ENCODE measurements around the gene BTN2A1. TPM values are rescaled to one million over a fixed set of nuclear protein-coding genes. Genes with fewer than 3 reads are reported as not detected.

The BTN2A1 gene
- total RNA-seq, 1 experiment from 2014 or later, result 15.0 TPM

DNA sequence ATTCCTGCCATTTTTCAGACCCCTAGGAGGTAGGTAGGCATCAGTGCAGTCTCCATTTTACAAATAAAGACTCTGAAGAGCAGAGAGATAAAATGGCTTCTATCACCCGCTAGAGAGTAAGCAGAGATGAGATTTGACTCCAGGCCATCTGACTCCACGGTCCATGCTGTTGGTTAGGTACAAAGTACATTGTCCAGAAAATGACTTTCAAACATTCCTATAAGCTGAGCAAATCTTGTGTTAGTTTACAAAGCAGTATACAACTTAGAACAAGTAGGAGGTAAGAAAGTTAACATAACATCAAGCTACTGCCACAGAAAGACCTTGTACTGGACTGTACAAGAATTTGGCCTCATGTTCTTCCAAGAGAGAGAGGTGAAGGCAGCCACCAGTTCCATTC lies 57.2 kb downstream of the BTN2A1 start:
- intact Hi-C loops (cut with micrococcal nuclease; ENCODE audit: unreplicated experiment), result loop anchor here (1.0 to 2.0 kb wide), 2 partner anchors 13 to 40 kb away; no protein-coding TSS in a partner anchor
- DNase-seq, result peak; percentile 60 to 64

DNA sequence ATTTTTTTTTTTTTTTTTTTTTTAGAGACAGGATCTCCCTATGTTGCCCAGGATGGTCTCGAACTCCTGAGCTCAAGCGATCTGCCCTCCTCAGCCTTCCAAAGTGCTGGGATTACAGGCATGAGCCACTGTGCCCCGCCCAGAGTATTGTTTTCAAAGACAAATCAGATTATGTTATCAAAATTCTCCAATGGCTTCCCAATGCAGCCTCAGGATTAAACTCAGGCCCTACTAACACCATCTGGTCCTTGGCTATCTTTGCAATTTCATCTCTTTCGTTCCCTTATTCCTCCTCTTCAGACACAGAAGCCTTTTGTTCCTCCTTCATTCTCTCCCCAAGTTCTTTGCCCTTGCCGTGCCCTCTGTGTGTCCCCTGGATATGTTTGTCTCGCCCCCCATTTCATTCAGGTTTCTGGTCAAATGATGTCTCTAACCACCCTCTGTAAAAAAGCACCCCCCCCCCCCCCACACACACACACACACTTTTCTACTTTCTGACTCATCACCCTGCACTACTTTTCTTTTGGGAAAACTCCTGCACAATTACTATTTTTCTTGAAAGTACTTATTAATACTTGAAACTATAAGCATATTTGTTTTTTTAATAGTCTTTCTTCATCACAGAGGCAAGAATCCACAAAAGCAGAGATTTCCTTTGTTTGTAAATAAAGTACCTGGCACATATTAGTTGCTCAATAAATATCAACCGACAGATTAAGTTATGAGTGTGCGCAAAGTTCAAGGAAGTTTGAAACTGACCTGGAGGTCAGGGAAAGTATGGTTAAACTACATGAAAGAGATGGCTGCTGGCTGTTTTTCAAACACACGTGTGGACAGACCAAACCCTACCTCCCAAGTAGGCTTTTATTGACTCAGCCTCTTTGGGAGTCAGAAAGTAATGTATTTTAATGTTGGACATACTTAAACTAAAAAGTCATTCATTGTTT lies 59.0 kb downstream of the BTN2A1 start:
- peaks cover 18% of the 10 kb centered on the region for H3K36me3 Mint-ChIP-seq (ENCODE audit: insufficient read depth, unreplicated experiment)
- peak overlapping the region; percentile 86 for H3K27ac Mint-ChIP-seq (ENCODE audit: unreplicated experiment)
- CTCF ChIA-PET, result no interaction called here
- H3K27me3 Mint-ChIP-seq (ENCODE audit: insufficient read depth, unreplicated experiment), result peaks cover 3% of the 10 kb centered on the region
- H3K9me3 ChIP-seq, result no peaks in the 10 kb centered on the region
- no peak for DNase-seq
- H3K4me1 ChIP-seq, result peaks cover 37% of the 10 kb centered on the region
- no peaks in the 10 kb centered on the region; the same call in 1 of the 2 replicates for H3K36me3 ChIP-seq (ENCODE audit: control insufficient read depth, insufficient read depth, low read length)
- TF ChIP-seq, protein P1, sequence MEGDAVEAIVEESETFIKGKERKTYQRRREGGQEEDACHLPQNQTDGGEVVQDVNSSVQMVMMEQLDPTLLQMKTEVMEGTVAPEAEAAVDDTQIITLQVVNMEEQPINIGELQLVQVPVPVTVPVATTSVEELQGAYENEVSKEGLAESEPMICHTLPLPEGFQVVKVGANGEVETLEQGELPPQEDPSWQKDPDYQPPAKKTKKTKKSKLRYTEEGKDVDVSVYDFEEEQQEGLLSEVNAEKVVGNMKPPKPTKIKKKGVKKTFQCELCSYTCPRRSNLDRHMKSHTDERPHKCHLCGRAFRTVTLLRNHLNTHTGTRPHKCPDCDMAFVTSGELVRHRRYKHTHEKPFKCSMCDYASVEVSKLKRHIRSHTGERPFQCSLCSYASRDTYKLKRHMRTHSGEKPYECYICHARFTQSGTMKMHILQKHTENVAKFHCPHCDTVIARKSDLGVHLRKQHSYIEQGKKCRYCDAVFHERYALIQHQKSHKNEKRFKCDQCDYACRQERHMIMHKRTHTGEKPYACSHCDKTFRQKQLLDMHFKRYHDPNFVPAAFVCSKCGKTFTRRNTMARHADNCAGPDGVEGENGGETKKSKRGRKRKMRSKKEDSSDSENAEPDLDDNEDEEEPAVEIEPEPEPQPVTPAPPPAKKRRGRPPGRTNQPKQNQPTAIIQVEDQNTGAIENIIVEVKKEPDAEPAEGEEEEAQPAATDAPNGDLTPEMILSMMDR (IDR thresholded peaks at IDR 0.05; ENCODE audit: insufficient read depth in 1 of 2, low read depth in 1 of 2, low read length in 1 of 2, severe bottlenecking in 1 of 2, unreplicated experiment in 1 of 2), result no peak
- H3K4me1 Mint-ChIP-seq (ENCODE audit: low read depth, unreplicated experiment), result peaks cover 35% of the 10 kb centered on the region
- POLR2A ChIA-PET, result interaction anchor here (0.6 kb wide), 1 partner anchor 161 kb away, joined by 5 read pairs; no protein-coding TSS in a partner anchor
- intact Hi-C loops (cut with micrococcal nuclease; ENCODE audit: unreplicated experiment), result no loop called here
- H3K4me3 ChIP-seq (ENCODE audit: low read depth, low read length), result no peak overlapping the region
- no peaks in the 10 kb centered on the region for H3K27me3 ChIP-seq (replicated peaks; ENCODE audit: control insufficient read depth, insufficient read depth, low read length)
- no peaks in the 10 kb centered on the region for H3K9me3 Mint-ChIP-seq (ENCODE audit: unreplicated experiment)
- no peak overlapping the region for H3K4me3 Mint-ChIP-seq (ENCODE audit: unreplicated experiment)
- no TSS peak for BruUV-seq (replicated peaks)

More for the DNA sequence above, 57.2 kb downstream of the BTN2A1 start:
- Mint-ChIP-seq H3K4me3 (ENCODE audit: unreplicated experiment) (peak overlapping the region; percentile 44), H3K9me3 (ENCODE audit: unreplicated experiment) (no peaks in the 10 kb centered on the region), H3K4me1 (ENCODE audit: low read depth, unreplicated experiment) (peaks cover 30% of the 10 kb centered on the region), H3K27me3 (ENCODE audit: insufficient read depth, unreplicated experiment) (no peaks in the 10 kb centered on the region), H3K27ac (ENCODE audit: unreplicated experiment) (peak overlapping the region; percentile 82), H3K36me3 (ENCODE audit: insufficient read depth, unreplicated experiment) (peaks cover under 1% of the 10 kb centered on the region)
- Histone ChIP-seq H3K4me3 (ENCODE audit: low read depth, low read length) (no peak overlapping the region), H3K4me1 (peaks cover 32% of the 10 kb centered on the region), H3K27me3 (replicated peaks; ENCODE audit: control insufficient read depth, insufficient read depth, low read length) (no peaks in the 10 kb centered on the region), H3K36me3 (ENCODE audit: control insufficient read depth, insufficient read depth, low read length) (no peaks in the 10 kb centered on the region; the same call in 1 of the 2 replicates), H3K9me3 (no peaks in the 10 kb centered on the region)
- BruUV-seq (replicated peaks), result no TSS peak
- CTCF ChIA-PET, result interaction anchor here (0.5 to 0.7 kb wide), 2 partner anchors 34 to 57 kb away, joined by 3 read pairs; no protein-coding TSS in a partner anchor
- TF ChIP-seq, protein P1 (IDR thresholded peaks at IDR 0.05; ENCODE audit: insufficient read depth in 1 of 2, low read depth in 1 of 2, low read length in 1 of 2, severe bottlenecking in 1 of 2, unreplicated experiment in 1 of 2), result no peak
- POLR2A ChIA-PET, result interaction anchor here (0.6 kb wide), 1 partner anchor 441 kb away, joined by 4 read pairs; no protein-coding TSS in a partner anchor

Other genes with a start within 250 kb of the BTN2A1 start
- gene BTN3A2, start 92.8 kb upstream of the BTN2A1 start, total RNA-seq (2022), result 2.4 and 2.5 TPM in 2 replicates
- 7.1 and 9.8 TPM in 2 replicates for gene BTN2A2, start 74.8 kb upstream of the BTN2A1 start, total RNA-seq (2022)
- gene BTN3A1, start 55.7 kb upstream of the BTN2A1 start, total RNA-seq (2022), result 2.0 and 2.6 TPM in 2 replicates
- 0.32 and 0.98 TPM in 2 replicates for gene BTN3A3, start 17.5 kb upstream of the BTN2A1 start, total RNA-seq (2022)
- gene BTN1A1, start 42.3 kb downstream of the BTN2A1 start, total RNA-seq (2022), result 7.3 and 8.3 TPM in 2 replicates
- gene HMGN4, start 80.4 kb downstream of the BTN2A1 start, total RNA-seq (2022), result 29.6 and 30.8 TPM in 2 replicates
- 15.1 and 17.0 TPM in 2 replicates for gene ABT1, start 139.0 kb downstream of the BTN2A1 start, total RNA-seq (2022)
- 22.5 and 26.1 TPM in 2 replicates for gene ZNF322, start 201.8 kb downstream of the BTN2A1 start, total RNA-seq (2022)